ENCODE measurements around the gene TMEM126A.

Gene TMEM126A

DNA sequence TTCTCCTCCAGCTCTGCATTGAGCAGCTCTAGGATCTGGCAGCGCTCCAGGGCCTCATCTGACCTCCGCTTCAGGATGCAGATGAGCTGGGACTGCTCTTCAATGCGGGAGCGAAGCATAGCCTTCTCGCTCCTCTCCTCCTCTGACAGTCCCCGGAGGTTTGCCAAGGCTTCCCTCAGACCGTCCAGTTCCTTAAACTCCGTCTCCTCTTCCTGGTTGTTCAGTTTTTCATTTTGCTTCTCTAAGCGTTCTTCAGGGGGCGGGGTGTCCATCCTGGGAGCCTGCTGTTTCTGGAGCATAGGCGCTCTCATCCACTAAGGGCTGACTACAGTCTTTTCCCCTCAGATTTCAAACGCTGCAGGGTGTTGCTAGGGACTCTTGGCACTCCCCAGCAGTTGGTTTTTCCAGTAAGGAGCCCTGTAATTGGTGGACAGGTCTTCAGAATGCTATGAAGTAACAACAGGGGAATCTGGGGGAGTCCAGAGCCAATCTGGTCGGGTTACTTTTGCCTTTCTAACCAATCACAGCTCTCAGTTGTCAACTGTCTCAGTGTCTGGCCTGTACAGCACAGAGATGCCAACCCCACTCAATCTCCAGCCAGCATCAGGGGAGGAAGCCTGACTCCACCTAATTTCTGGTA is 38.2 kb downstream of the TMEM126A start, which contains the start of gene CCDC89:
Gene CCDC89, minus strand, starts transcription at position 376 of the 640 bp plus-strand sequence. Its CDS starts 65 bp downstream, at position 311.
- TF ChIP-seq, protein P1, sequence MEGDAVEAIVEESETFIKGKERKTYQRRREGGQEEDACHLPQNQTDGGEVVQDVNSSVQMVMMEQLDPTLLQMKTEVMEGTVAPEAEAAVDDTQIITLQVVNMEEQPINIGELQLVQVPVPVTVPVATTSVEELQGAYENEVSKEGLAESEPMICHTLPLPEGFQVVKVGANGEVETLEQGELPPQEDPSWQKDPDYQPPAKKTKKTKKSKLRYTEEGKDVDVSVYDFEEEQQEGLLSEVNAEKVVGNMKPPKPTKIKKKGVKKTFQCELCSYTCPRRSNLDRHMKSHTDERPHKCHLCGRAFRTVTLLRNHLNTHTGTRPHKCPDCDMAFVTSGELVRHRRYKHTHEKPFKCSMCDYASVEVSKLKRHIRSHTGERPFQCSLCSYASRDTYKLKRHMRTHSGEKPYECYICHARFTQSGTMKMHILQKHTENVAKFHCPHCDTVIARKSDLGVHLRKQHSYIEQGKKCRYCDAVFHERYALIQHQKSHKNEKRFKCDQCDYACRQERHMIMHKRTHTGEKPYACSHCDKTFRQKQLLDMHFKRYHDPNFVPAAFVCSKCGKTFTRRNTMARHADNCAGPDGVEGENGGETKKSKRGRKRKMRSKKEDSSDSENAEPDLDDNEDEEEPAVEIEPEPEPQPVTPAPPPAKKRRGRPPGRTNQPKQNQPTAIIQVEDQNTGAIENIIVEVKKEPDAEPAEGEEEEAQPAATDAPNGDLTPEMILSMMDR (IDR thresholded peaks at IDR 0.05; ENCODE audit: low read depth, low read length), result no peak
- DNase-seq (ENCODE audit: extremely low read depth, low read depth), result peak; percentile 88

DNA sequence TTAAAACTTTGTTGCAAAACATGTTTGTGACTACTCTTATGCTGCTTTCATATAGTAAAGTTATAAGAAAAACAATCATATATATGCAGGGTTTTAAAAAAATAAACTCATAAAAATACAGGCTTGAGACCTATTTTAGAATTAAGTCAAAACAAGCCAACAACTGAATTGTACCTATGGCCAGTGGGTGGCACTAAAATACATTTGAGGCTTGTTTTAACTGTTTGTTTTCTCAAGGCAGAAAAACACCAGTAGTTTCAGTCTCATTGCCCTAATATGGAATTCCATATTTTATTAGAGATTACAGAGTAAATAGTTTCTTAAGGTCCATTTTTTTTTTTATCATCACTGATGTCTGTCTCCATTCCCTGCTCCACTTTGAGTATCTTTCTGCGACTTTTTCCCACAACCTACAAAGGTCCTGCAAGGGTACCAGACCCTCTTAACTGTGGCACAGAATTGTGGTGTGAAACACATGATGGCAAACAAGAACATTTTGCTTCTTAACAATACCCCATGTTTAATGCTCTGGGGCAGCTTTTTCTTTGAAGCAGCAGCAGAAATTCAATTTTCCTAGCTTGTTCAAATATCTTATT is 46.7 kb downstream of the TMEM126A start:
- peak; percentile 34 for DNase-seq (ENCODE audit: extremely low read depth, low read depth)
- TF ChIP-seq, protein P1 (IDR thresholded peaks at IDR 0.05; ENCODE audit: low read depth, low read length), result peak; percentile 60

DNA sequence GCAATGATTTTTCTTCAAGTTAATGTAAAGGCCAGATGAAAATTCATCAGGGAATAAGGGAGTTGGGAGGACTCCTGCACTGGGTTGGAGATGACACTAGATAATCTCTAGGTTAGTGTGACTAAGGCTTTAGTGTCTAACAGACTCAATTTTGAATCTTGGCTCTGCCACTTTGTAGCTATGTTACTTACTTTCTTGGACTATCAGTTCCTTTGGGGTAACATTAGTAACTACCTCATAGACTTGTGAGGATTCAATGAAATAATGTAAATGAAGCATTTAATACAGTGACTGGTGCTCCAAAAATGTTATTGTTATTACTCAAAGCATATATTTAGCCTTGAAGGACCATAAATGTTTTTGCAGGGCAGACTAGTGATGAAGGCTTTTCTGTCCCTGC is 47.8 kb downstream of the TMEM126A start:
- no peak for DNase-seq (ENCODE audit: extremely low read depth, low read depth)
- TF ChIP-seq, protein P1 (IDR thresholded peaks at IDR 0.05; ENCODE audit: low read depth, low read length), result no peak

DNA sequence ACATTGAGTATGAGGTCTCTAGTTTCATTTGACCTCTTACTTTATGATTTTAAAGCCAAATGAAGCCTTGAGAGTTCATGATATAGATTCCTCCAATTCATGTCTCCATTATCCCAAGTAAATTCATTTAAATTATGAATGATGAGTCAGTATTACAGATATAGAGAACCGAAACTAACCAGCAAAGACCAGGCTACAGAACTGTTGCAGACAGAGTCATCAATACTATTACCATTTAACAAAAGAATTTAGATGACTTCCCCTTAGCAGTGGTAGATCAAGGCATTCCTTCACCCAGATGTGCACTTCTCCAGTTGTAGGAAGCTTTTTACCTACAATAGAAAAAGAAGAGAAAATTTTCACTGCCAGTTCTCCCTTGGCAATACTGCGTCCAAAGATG is 50.0 kb downstream of the TMEM126A start:
- TF ChIP-seq, protein P1 (IDR thresholded peaks at IDR 0.05; ENCODE audit: low read depth, low read length), result no peak
- DNase-seq (ENCODE audit: extremely low read depth, low read depth), result no peak

DNA sequence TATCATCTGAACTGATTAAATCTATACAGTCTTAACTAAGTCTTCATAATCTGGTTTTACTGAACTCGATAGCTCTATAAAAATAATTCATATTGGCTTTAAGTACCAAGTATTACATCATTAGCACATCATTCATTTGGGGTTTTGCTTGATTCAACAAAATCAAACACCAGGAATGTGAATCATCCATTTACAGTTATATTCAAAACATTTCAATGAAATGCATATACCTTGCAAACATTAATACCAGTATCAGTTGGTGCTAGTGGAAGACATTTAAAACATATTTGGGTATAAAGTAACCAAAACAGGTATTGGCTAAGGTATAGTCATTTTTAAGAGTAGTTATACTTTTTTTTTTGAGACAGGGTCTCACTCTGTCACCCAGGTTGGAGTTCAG is 50.4 kb downstream of the TMEM126A start:
- TF ChIP-seq, protein P1 (IDR thresholded peaks at IDR 0.05; ENCODE audit: low read depth, low read length), result no peak
- no peak for DNase-seq (ENCODE audit: extremely low read depth, low read depth)

DNA sequence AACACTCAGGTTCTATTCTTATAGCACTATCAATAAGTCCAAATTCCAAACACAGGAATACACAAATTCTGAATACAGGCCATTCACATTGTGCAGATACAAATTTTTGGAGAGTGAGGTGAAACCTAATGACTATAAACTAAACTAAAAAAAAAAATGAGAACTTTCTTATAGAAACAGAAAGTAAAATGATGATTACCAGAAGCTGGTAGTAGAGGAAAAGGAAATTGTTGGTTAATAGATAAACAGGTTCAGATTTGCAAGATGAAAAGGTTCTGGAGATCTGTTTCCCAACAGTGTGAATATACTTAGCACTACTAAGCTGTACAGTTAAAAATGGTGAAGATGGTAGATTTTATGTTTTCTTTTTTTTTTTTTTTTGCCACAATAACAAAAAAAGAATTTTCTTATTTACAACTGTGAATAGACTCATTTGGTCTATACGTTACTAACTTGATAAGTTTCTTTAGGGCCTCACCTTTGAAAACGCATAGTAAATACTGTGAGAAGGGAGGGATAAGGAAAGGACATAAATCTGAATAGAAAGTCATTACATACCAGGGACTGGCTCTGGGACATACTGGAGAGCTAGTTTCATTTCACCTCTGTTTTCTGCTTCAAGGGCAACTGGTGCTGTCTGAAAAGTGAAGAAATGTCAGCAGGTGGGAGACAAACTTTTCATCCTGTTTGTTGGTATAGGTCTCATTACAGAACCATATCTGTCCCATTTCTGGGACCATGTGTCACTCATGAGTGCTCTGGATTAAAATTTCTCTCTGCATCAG is 52.4 kb downstream of the TMEM126A start:
- DNase-seq (ENCODE audit: extremely low read depth, low read depth), result no peak
- TF ChIP-seq, protein P1 (IDR thresholded peaks at IDR 0.05; ENCODE audit: low read depth, low read length), result no peak

DNA sequence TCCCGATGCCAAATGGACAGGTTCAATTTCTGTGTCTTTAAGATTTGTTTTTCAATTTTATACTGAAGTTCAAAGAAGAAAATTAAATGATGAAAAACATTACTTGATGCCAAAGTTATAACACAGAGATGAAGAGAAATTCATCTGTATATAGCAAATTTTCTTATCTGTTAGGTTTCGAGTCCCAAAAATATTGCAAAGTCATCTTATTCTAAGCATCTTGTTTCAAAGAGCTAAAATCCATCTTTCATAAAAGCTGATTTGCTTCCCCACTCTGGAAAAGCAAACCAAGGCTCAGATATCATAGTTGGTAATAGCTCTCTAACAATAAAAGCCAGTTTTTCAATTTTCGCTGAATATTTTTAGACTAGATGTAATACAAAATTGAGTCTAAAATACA is 57.2 kb downstream of the TMEM126A start:
- no peak for DNase-seq (ENCODE audit: extremely low read depth, low read depth)
- TF ChIP-seq, protein P1 (IDR thresholded peaks at IDR 0.05; ENCODE audit: low read depth, low read length), result no peak

Measured in AG09319 (cell line).